Breast epithelium (tissue), 4 donors: Measurements from ENCODE around the gene KIR2DL4. TPM values are rescaled to one million over a fixed set of nuclear protein-coding genes. Genes with fewer than 3 reads are reported as not detected.
"Not testable (repeated sequence)": the region's sequence is repeated elsewhere in the genome, so short reads cannot be mapped to it uniquely, and the experiment has no call there.

Experiments
- DNase-seq, 2 donors: peaks; one replicate each; pipeline ENCODE4 v3.0.0-alpha.2; 2019; ENCODE audit warnings: low spot score in 2 of 2
- H3K27ac ChIP-seq, 2 donors: fragments of 200-600 bp; sonication (generic) in 1 of 2; one replicate each; pipeline ENCODE4 v1.5.1; 2016 to 2019; ENCODE audit warnings: mild to moderate bottlenecking in 1 of 2
- H3K27me3 ChIP-seq, 2 donors: fragments of 200-600 bp; sonication (generic) in 1 of 2; one replicate each; pipeline versions ENCODE4 v1.5.1 to v1.6.0; 2017 to 2019; ENCODE audit warnings: control low read depth in 1 of 2, mild to moderate bottlenecking in 1 of 2
- H3K36me3 ChIP-seq: fragments of 200-600 bp; one replicate; pipeline ENCODE4 v1.5.1; 2019
- H3K4me1 ChIP-seq, 2 donors: fragments of 200-600 bp; sonication (generic); one replicate each; pipeline ENCODE4 v1.5.1; 2016 to 2019; ENCODE audit warnings: control low read depth in 1 of 2
- H3K4me3 ChIP-seq, 3 donors: fragments of 200-600 bp; sonication (generic); 1 replicate in 2 of 3; 2 replicates in 1 of 3; pipeline ENCODE4 v1.5.1; 2016 to 2019; ENCODE audit warnings: mild to moderate bottlenecking in 3 of 3, moderate library complexity in 2 of 3
- H3K9me3 ChIP-seq, 2 donors: fragments of 200-600 bp; sonication (generic) in 1 of 2; one replicate each; pipeline ENCODE4 v1.5.1; 2016 to 2019; ENCODE audit warnings: control low read depth in 1 of 2
- CTCF ChIP-seq, 3 donors: fragments of 450-650 bp; IDR thresholded peaks; one replicate each; pipeline ENCODE4 v1.5.1; 2016 to 2017; ENCODE audit warnings: antibody characterized with exemption in 3 of 3, mild to moderate bottlenecking in 3 of 3, moderate library complexity in 3 of 3
- POLR2A ChIP-seq: fragments of 450-650 bp; IDR thresholded peaks from one replicate; pipeline ENCODE4 v1.6.1; 2016; ENCODE audit warnings: antibody characterized with exemption, mild to moderate bottlenecking, moderate library complexity
- POLR2AphosphoS5 ChIP-seq, 3 donors: sonication (generic); formaldehyde crosslinking; IDR thresholded peaks; one replicate each; pipeline ENCODE4 v1.6.1; 2017; ENCODE audit warnings: antibody characterized with exemption in 3 of 3
- intact Hi-C: fragments of 100-400 bp; cut with DNase I; formaldehyde crosslinking; loops from one replicate; pipeline ENCODE4 v1.15.1; 2023; ENCODE audit warnings: low total_unique reads
- total RNA-seq, 3 donors: library from RNA; depleted of rRNA; stranded (reverse); fragments of >200 nt; gene quantifications; one replicate each; pipeline ENCODE4 v1.1.0, GENCODE V29; 2016

Gene KIR2DL4
- total RNA-seq, 3 donors from 2014 or later, result 0.32 TPM; not detected in 2

GRCh38 chr19:54795758-54796157, 7.7 kb upstream of the KIR2DL4 start:
- TF ChIP-seq CTCF (IDR thresholded peaks at IDR 0.05) (no peak), POLR2A (no peak), POLR2AphosphoS5 (IDR thresholded peaks at IDR 0.05) (no peak)
- Histone ChIP-seq H3K36me3 (no peaks in the 10 kb centered on the region), H3K9me3 (peaks cover 0 to 4% of the 10 kb centered on the region in 2 donors), H3K27ac (no peak overlapping the region), H3K27me3 (peaks cover 0 to 14% of the 10 kb centered on the region in 2 donors), H3K4me1 (no peaks in the 10 kb centered on the region), H3K4me3 (no peak overlapping the region)
- intact Hi-C loops, result no loop called here
- DNase-seq, result no peak

- intact Hi-C loops, result no loop called here
Measured at GRCh38 chr19:54804101-54804500, 691 bp downstream of the KIR2DL4 start.

DNA sequence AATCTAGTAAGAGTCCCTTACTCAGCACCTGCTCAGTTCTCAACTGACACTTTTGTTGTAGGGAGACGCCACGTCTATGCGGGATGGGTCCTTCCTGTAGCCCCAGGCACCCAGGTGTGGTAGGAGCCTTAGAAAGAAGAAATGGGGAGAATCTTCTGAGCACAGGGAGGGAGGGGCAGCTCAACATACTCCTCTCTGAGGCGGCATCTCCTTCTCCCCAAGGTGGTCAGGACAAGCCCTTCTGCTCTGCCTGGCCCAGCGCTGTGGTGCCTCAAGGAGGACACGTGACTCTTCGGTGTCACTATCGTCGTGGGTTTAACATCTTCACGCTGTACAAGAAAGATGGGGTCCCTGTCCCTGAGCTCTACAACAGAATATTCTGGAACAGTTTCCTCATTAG, 1.2 kb downstream of the KIR2DL4 start:
- no peak overlapping the region for H3K27ac ChIP-seq
- intact Hi-C loops, result no loop called here
- H3K4me1 ChIP-seq, result no peaks in the 10 kb centered on the region
- DNase-seq, result no peak
- H3K36me3 ChIP-seq, result no peaks in the 10 kb centered on the region
- TF ChIP-seq POLR2AphosphoS5 (IDR thresholded peaks at IDR 0.05) (no peak), CTCF (IDR thresholded peaks at IDR 0.05) (no peak), POLR2A (no peak)
- H3K4me3 ChIP-seq, result no peak overlapping the region
- H3K27me3 ChIP-seq, result no peaks in the 10 kb centered on the region
- peaks cover 4 to 5% of the 10 kb centered on the region in 2 donors for H3K9me3 ChIP-seq

More at GRCh38 chr19:54804101-54804500, 691 bp downstream of the KIR2DL4 start:
- no peak for DNase-seq
- Histone ChIP-seq H3K4me1 (no peaks in the 10 kb centered on the region), H3K27ac (no peak overlapping the region), H3K9me3 (peaks cover 0 to 4% of the 10 kb centered on the region in 2 donors), H3K27me3 (no peaks in the 10 kb centered on the region), H3K4me3 (no peak overlapping the region), H3K36me3 (no peaks in the 10 kb centered on the region)
- TF ChIP-seq POLR2A (no peak), CTCF (IDR thresholded peaks at IDR 0.05) (no peak), POLR2AphosphoS5 (IDR thresholded peaks at IDR 0.05) (no peak)

DNA sequence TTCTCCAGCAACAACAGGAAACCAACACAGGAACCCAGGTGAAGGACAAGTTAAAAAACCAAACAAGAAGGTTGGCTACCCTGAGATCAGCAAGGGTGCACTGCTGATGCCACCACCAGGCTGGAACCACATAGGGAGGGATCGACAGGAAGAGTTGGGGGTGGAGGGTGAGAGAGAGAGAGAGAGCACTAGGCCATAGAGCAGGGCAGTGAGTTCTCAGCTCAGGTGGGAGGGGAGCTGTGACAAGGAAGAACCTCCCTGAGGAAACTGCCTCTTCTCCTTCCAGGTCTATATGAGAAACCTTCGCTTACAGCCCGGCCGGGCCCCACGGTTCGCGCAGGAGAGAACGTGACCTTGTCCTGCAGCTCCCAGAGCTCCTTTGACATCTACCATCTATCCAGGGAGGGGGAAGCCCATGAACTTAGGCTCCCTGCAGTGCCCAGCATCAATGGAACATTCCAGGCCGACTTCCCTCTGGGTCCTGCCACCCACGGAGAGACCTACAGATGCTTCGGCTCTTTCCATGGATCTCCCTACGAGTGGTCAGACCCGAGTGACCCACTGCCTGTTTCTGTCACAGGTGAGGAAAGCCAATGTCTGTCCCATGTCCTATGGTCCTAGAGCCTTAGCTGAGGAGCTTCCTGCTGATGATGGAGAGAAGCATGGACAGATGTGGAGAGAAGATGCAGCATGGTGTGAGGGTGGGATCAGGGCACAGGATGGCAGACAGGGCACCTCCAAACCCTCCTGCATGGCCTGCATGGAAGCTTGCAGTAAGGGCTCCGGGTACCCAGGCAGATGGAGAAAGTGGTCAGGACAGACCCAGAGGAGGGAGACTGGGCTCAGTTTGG, 2.5 kb downstream of the KIR2DL4 start:
- no peak for TF ChIP-seq POLR2AphosphoS5 (IDR thresholded peaks at IDR 0.05)
- no peaks in the 10 kb centered on the region for H3K36me3 ChIP-seq
- peaks cover 0 to 11% of the 10 kb centered on the region in 2 donors for H3K9me3 ChIP-seq
- intact Hi-C loops, result no loop called here
- no peaks in the 10 kb centered on the region for H3K4me1 ChIP-seq
- no peak for DNase-seq
- H3K4me3 ChIP-seq, result no peak overlapping the region
- H3K27ac ChIP-seq, result no peak overlapping the region
- no peaks in the 10 kb centered on the region for H3K27me3 ChIP-seq

GRCh38 chr19:54806516-54806838, 3.1 kb downstream of the KIR2DL4 start:
- intact Hi-C loops, result no loop called here
- H3K27ac ChIP-seq, result no peak overlapping the region
- no peak for DNase-seq
- H3K27me3 ChIP-seq, result no peaks in the 10 kb centered on the region
- no peaks in the 10 kb centered on the region for H3K36me3 ChIP-seq
- H3K9me3 ChIP-seq, result peaks cover 0 to 13% of the 10 kb centered on the region in 2 donors
- H3K4me3 ChIP-seq, result no peak overlapping the region
- no peak for TF ChIP-seq POLR2A
- TF ChIP-seq CTCF (IDR thresholded peaks at IDR 0.05), result no peak
- no peak for TF ChIP-seq POLR2AphosphoS5 (IDR thresholded peaks at IDR 0.05)
- H3K4me1 ChIP-seq, result no peaks in the 10 kb centered on the region

DNA sequence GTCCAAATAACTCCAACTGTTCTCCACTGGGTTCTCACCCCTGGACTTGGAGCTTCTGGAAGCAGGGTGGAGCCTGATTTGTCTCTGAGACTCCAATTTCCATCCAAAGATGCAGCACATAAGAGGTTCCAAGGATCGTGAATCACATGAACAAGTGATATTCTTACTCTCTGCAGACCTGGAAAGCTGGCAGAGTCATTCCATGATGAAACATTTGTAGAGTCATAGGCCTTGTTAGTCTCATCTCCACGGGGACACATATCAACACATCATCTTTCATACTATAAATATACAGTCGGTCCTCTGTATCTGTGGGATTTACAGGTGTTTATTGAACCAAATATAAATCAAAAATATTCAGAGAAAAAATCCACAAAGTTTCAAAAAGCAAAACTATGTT, 11.2 kb downstream of the KIR2DL4 start:
- intact Hi-C loops, H3K27ac ChIP-seq, H3K27me3 ChIP-seq, H3K4me3 ChIP-seq, H3K4me1 ChIP-seq, DNase-seq, H3K36me3 ChIP-seq: not testable (repeated sequence)
- peaks cover 0 to 23% of the 10 kb centered on the region in 2 donors for H3K9me3 ChIP-seq

- H3K27me3 ChIP-seq, intact Hi-C loops, H3K36me3 ChIP-seq, DNase-seq, H3K4me3 ChIP-seq, H3K4me1 ChIP-seq, H3K27ac ChIP-seq: not testable (repeated sequence)
- H3K9me3 ChIP-seq, result peaks cover 0 to 16% of the 10 kb centered on the region in 2 donors
Measured at GRCh38 chr19:54816251-54816650, 12.8 kb downstream of the KIR2DL4 start, which contains the start of gene KIR3DL1. Gene KIR3DL1, plus strand, starts transcription at chr19:54816468.
